SK-N-SH treated with all-trans-retinoic acid at 6 μM for 48 hours (cell line): ENCODE results near the gene PLCB1.

Experiments used
- ATAC-seq: fragments of 200-7000 bp; cut with Tn5 transposase; 3 replicates; pipeline ENCODE4 v1.9.1; 2020; ENCODE audit warnings: mild to moderate bottlenecking, moderate library complexity
- ARNTL ChIP-seq: fragments of 450-650 bp; formaldehyde crosslinking; IDR thresholded peaks from 2 replicates; pipeline ENCODE4 v1.5.0; 2020; ENCODE audit warnings: low read depth, mild to moderate bottlenecking, moderate library complexity, borderline replicate concordance
- BACH2 ChIP-seq: fragments of 250-450 bp; sonication (Bioruptor Pico); IDR thresholded peaks from 2 replicates; pipeline ENCODE4 v1.9.0; 2021; ENCODE audit warnings: mild to moderate bottlenecking, borderline replicate concordance
- CSDC2 ChIP-seq: fragments of 250-450 bp; sonication (Bioruptor Pico); IDR thresholded peaks from 2 replicates; pipeline ENCODE4 v1.5.0; 2020; ENCODE audit warnings: mild to moderate bottlenecking, moderate library complexity
- ESRRG ChIP-seq: fragments of 250-450 bp; sonication (Bioruptor Pico); IDR thresholded peaks from 2 replicates; pipeline ENCODE4 v1.6.1; 2021; ENCODE audit warnings: mild to moderate bottlenecking
- GLIS3 ChIP-seq: fragments of 250-450 bp; sonication (Bioruptor Pico); IDR thresholded peaks from 2 replicates; pipeline ENCODE4 v1.5.0; 2020; ENCODE audit warnings: mild to moderate bottlenecking, moderate library complexity
- ISL1 ChIP-seq: fragments of 250-450 bp; sonication (Bioruptor Pico); IDR thresholded peaks from 2 replicates; pipeline ENCODE4 v2.1.2; 2022; ENCODE audit warnings: mild to moderate bottlenecking, moderate library complexity
- OSR1 ChIP-seq: fragments of 250-450 bp; sonication (Bioruptor Pico); IDR thresholded peaks from 2 replicates; pipeline ENCODE4 v1.8.0; 2022; ENCODE audit warnings: moderate library complexity, mild to moderate bottlenecking, inconsistent platforms
- POU6F1 ChIP-seq: fragments of 250-450 bp; sonication (Bioruptor Pico); IDR thresholded peaks from 2 replicates; pipeline ENCODE4 v1.8.0; 2021; ENCODE audit warnings: low read depth, mild to moderate bottlenecking, moderate library complexity, borderline replicate concordance
- PPARA ChIP-seq: fragments of 250-450 bp; sonication (Bioruptor Pico); IDR thresholded peaks from 2 replicates; pipeline ENCODE4 v1.5.0; 2020; ENCODE audit warnings: mild to moderate bottlenecking, borderline replicate concordance
- RARB ChIP-seq: fragments of 250-450 bp; sonication (Bioruptor Pico); IDR thresholded peaks from 2 replicates; pipeline ENCODE4 v1.8.0; 2021; ENCODE audit warnings: mild to moderate bottlenecking, moderate library complexity
- SNAI2 ChIP-seq: fragments of 250-450 bp; sonication (Bioruptor Pico); IDR thresholded peaks from 2 replicates; pipeline ENCODE4 v1.5.0; 2020; ENCODE audit warnings: mild to moderate bottlenecking, moderate library complexity
- TCF4 ChIP-seq: fragments of 250-450 bp; sonication (Bioruptor Pico); IDR thresholded peaks from 2 replicates; pipeline ENCODE4 v1.8.0; 2021; ENCODE audit warnings: mild to moderate bottlenecking, moderate library complexity, borderline replicate concordance
- TOX ChIP-seq: fragments of 250-450 bp; sonication (Bioruptor Pico); IDR thresholded peaks from 2 replicates; pipeline ENCODE4 v1.8.0; 2021; ENCODE audit warnings: mild to moderate bottlenecking, moderate library complexity, borderline replicate concordance
- TSHZ2 ChIP-seq: fragments of 250-450 bp; sonication (Bioruptor Pico); IDR thresholded peaks from 2 replicates; pipeline ENCODE4 v1.5.0; 2020; ENCODE audit warnings: mild to moderate bottlenecking, moderate library complexity
- ZC3H10 ChIP-seq: fragments of 250-450 bp; sonication (Bioruptor Pico); IDR thresholded peaks from 2 replicates; pipeline ENCODE4 v1.5.1; 2021; ENCODE audit warnings: mild to moderate bottlenecking, moderate library complexity
- ZFP3 ChIP-seq: fragments of 250-450 bp; sonication (Bioruptor Pico); IDR thresholded peaks from 2 replicates; pipeline ENCODE4 v1.5.0; 2020; ENCODE audit warnings: mild to moderate bottlenecking, moderate library complexity
- ZFP30 ChIP-seq: fragments of 450-650 bp; formaldehyde crosslinking; IDR thresholded peaks from 2 replicates; pipeline ENCODE4 v1.5.0; 2022; ENCODE audit warnings: mild to moderate bottlenecking, moderate library complexity
- ZNF565 ChIP-seq: fragments of 450-650 bp; formaldehyde crosslinking; conservative IDR thresholded peaks from 2 replicates; pipeline ENCODE4 v1.5.0; 2020; ENCODE audit warnings: low read depth, mild to moderate bottlenecking, moderate library complexity
- ZNF70 ChIP-seq: fragments of 450-650 bp; formaldehyde crosslinking; IDR thresholded peaks from 2 replicates; pipeline ENCODE4 v1.5.0; 2020; ENCODE audit warnings: mild to moderate bottlenecking, moderate library complexity
- ZNF8 ChIP-seq: fragments of 450-650 bp; formaldehyde crosslinking; IDR thresholded peaks from 2 replicates; pipeline ENCODE4 v1.5.0; 2020; ENCODE audit warnings: mild to moderate bottlenecking, moderate library complexity
- TF ChIP-seq, protein P1 (sequence below): fragments of 250-450 bp; sonication (Bioruptor Pico); IDR thresholded peaks from 2 replicates; pipeline ENCODE4 v1.5.1; 2021; ENCODE audit warnings: mild to moderate bottlenecking, moderate library complexity
- TF ChIP-seq, protein P2 (sequence below): fragments of 250-450 bp; sonication (Bioruptor Pico); IDR thresholded peaks from 2 replicates; pipeline ENCODE4 v1.5.1; 2020; ENCODE audit warnings: low read depth, mild to moderate bottlenecking, moderate library complexity
- TF ChIP-seq, protein P3 (sequence below): fragments of 250-450 bp; sonication (Bioruptor Pico); IDR thresholded peaks from 2 replicates; pipeline ENCODE4 v1.8.0; 2020; ENCODE audit warnings: mild to moderate bottlenecking, moderate library complexity, borderline replicate concordance

PLCB1 gene

GRCh38 chr20:8842525-8842924, 710.5 kb downstream of the PLCB1 start (continued):
- TF ChIP-seq POU6F1 (no peak), ZNF565 (CRISPR knock-in tag) (no peak), CSDC2 (CRISPR knock-in tag) (no peak), ESRRG (CRISPR knock-in tag) (no peak), GLIS3 (no peak), ZNF70 (no peak), TOX (no peak), ZC3H10 (no peak), RARB (CRISPR knock-in tag) (no peak), PPARA (CRISPR knock-in tag) (no peak)
- TF ChIP-seq, protein P1, sequence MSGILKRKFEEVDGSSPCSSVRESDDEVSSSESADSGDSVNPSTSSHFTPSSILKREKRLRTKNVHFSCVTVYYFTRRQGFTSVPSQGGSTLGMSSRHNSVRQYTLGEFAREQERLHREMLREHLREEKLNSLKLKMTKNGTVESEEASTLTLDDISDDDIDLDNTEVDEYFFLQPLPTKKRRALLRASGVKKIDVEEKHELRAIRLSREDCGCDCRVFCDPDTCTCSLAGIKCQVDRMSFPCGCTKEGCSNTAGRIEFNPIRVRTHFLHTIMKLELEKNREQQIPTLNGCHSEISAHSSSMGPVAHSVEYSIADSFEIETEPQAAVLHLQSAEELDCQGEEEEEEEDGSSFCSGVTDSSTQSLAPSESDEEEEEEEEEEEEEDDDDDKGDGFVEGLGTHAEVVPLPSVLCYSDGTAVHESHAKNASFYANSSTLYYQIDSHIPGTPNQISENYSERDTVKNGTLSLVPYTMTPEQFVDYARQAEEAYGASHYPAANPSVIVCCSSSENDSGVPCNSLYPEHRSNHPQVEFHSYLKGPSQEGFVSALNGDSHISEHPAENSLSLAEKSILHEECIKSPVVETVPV (CRISPR knock-in tag) = no peak
- TF ChIP-seq, all 23 proteins: peak for 0

DNA sequence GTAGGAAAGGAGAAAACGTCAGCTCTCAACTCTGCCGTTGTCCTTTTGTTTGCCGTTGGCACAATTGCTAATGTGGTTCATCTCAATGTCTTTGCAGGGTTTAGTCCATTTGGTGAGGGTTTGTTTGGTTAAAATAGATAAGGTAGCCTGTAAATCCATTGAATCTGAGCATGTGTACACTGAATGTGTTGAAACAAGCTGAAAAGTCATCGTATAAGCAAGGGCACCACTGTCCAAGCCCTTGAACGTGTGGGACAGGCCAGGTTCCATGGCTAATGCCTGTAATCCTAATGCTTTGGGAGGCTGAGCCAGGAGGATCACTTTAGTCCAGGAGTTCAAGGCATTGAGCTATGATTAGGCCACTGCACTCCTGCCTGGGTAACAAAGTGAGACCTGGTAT, 712.1 kb downstream of the PLCB1 start:
- TF ChIP-seq ISL1 (CRISPR knock-in tag) (no peak), ZFP3 (CRISPR knock-in tag) (no peak), ZNF8 (CRISPR knock-in tag) (no peak), TOX (no peak), TSHZ2 (CRISPR knock-in tag) (no peak), ZNF565 (CRISPR knock-in tag) (no peak), ARNTL (CRISPR knock-in tag) (no peak)
- ATAC-seq = no peak

DNA sequence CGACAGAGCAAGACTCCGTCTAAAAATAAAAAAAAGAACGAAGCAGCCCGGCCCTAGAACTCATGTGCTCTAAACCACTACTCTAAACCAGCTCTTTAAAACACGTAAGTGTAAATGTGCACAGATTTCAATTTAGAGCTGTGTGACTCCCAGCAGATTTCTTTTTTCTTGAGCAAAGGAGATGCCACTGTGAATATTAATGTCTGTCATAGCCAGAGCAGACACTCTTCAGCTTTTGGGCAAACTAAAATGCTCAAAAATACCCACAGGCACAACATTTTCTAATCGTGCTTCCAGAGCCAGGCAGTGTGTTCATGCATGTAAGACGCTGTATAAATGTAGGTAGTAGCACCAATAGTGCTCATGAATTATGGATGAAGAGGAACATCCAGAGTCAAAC, 717.9 kb downstream of the PLCB1 start:
- TF ChIP-seq, protein P2, sequence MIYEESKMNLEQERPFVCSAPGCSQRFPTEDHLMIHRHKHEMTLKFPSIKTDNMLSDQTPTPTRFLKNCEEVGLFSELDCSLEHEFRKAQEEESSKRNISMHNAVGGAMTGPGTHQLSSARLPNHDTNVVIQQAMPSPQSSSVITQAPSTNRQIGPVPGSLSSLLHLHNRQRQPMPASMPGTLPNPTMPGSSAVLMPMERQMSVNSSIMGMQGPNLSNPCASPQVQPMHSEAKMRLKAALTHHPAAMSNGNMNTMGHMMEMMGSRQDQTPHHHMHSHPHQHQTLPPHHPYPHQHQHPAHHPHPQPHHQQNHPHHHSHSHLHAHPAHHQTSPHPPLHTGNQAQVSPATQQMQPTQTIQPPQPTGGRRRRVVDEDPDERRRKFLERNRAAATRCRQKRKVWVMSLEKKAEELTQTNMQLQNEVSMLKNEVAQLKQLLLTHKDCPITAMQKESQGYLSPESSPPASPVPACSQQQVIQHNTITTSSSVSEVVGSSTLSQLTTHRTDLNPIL (CRISPR knock-in tag) = no peak
- TF ChIP-seq ZC3H10 (no peak), ZNF565 (CRISPR knock-in tag) (no peak), SNAI2 (CRISPR knock-in tag) (no peak), BACH2 (CRISPR knock-in tag) (no peak), RARB (CRISPR knock-in tag) (no peak), TOX (no peak), GLIS3 (no peak), ZFP30 (CRISPR knock-in tag) (no peak), ISL1 (CRISPR knock-in tag) (no peak), TCF4 (CRISPR knock-in tag) (no peak), ZFP3 (CRISPR knock-in tag) (no peak), ARNTL (CRISPR knock-in tag) (no peak), ZNF70 (no peak), ESRRG (CRISPR knock-in tag) (no peak), OSR1 (CRISPR knock-in tag) (no peak)
- TF ChIP-seq, protein P1 (CRISPR knock-in tag) = no peak
- TF ChIP-seq, protein P3, sequence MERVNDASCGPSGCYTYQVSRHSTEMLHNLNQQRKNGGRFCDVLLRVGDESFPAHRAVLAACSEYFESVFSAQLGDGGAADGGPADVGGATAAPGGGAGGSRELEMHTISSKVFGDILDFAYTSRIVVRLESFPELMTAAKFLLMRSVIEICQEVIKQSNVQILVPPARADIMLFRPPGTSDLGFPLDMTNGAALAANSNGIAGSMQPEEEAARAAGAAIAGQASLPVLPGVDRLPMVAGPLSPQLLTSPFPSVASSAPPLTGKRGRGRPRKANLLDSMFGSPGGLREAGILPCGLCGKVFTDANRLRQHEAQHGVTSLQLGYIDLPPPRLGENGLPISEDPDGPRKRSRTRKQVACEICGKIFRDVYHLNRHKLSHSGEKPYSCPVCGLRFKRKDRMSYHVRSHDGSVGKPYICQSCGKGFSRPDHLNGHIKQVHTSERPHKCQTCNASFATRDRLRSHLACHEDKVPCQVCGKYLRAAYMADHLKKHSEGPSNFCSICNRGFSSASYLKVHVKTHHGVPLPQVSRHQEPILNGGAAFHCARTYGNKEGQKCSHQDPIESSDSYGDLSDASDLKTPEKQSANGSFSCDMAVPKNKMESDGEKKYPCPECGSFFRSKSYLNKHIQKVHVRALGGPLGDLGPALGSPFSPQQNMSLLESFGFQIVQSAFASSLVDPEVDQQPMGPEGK (CRISPR knock-in tag) = no peak
- no peak for ATAC-seq
